MCF 10A (cell line): ENCODE measurements around the gene ATG2A. TPM values are rescaled to one million over a fixed set of nuclear protein-coding genes. Genes with fewer than 3 reads are reported as not detected.

ENCODE experiments used
- BruUV-seq: library from RNA; stranded (reverse); fragments of 400-500 nt; replicated peaks from 2 replicates; lab custom pipeline; 2021; lab: Mats Ljungman, UMichigan
- CTCF ChIA-PET: fragments of 300-600 bp; sonication (Branson Sonifier 250); formaldehyde crosslinking; extraction: SDS; loops from one replicate; lab custom pipeline; 2021; ENCODE audit warnings: antibody characterized with exemption, inconsistent platforms; lab: Yijun Ruan, JAX
- POLR2A ChIA-PET: fragments of 300-600, 350-650 bp; sonication (Branson Sonifier 250); formaldehyde crosslinking; extraction: SDS; loops from one replicate; lab custom pipeline; 2020; ENCODE audit warnings: antibody characterized with exemption, inconsistent platforms; lab: Yijun Ruan, JAX
- DNase-seq: peaks from one replicate; pipeline ENCODE4 v3.0.0-alpha.2; 2018; ENCODE audit not compliant: unreplicated experiment
- H3K27ac Mint-ChIP-seq: one replicate; pipeline ENCODE4 v1.8.0; 2022; ENCODE audit warnings: mild to moderate bottlenecking, low read depth, mixed read lengths; ENCODE audit not compliant: unreplicated experiment
- H3K27me3 Mint-ChIP-seq: one replicate; pipeline ENCODE4 v1.8.0; 2022; ENCODE audit warnings: mixed read lengths; ENCODE audit not compliant: insufficient read depth, unreplicated experiment
- H3K36me3 Mint-ChIP-seq: one replicate; pipeline ENCODE4 v1.8.0; 2022; ENCODE audit warnings: mild to moderate bottlenecking, moderate library complexity, mixed read lengths; ENCODE audit not compliant: insufficient read depth, unreplicated experiment
- H3K4me1 Mint-ChIP-seq: one replicate; pipeline ENCODE4 v1.8.0; 2022; ENCODE audit warnings: mixed read lengths; ENCODE audit not compliant: insufficient read depth, unreplicated experiment
- H3K4me3 Mint-ChIP-seq: one replicate; pipeline ENCODE4 v1.8.0; 2022; ENCODE audit warnings: mild to moderate bottlenecking, moderate library complexity, mixed read lengths; ENCODE audit not compliant: unreplicated experiment
- H3K9me3 Mint-ChIP-seq: one replicate; pipeline ENCODE4 v1.8.0; 2022; ENCODE audit warnings: mixed read lengths; ENCODE audit not compliant: unreplicated experiment
- CTCF ChIP-seq: fragments of 200-600 bp; IDR thresholded peaks from one replicate; pipeline ENCODE4 v1.8.0; 2022; ENCODE audit warnings: antibody characterized with exemption, mild to moderate bottlenecking; ENCODE audit not compliant: unreplicated experiment
- intact Hi-C: fragments of 100-400 bp; cut with micrococcal nuclease; formaldehyde crosslinking; loops from 2 replicates; pipeline ENCODE4 v1.14.1; 2022
- total RNA-seq: library from RNA; stranded (reverse); gene quantifications from 2 replicates; pipeline ENCODE4 v1.2.3, GENCODE V29; 2022

The ATG2A gene
- total RNA-seq, 1 experiment from 2014 or later: 28.7 TPM

- CTCF ChIA-PET: interaction anchor here (0.5 to 19.1 kb wide), 9 partner anchors 9 to 229 kb away, joined by 3 to 286 read pairs (median 4); partner anchors contain the start of gene CDC42BPG
Observed at GRCh38 chr11:64888729-64889511, 28.1 kb downstream of the ATG2A start.

GRCh38 chr11:64888406-64888728, 28.6 kb downstream of the ATG2A start:
- no peaks in the 10 kb centered on the region for H3K9me3 Mint-ChIP-seq
- peaks cover 10% of the 10 kb centered on the region for H3K4me1 Mint-ChIP-seq
- BruUV-seq: no TSS peak
- H3K36me3 Mint-ChIP-seq: no peaks in the 10 kb centered on the region
- H3K27me3 Mint-ChIP-seq: no peaks in the 10 kb centered on the region
- ChIA-PET POLR2A (interaction anchor here (1.0 to 2.2 kb wide), 4 partner anchors 13 to 109 kb away, joined by 3 to 5 read pairs (median 4); no protein-coding TSS in a partner anchor), CTCF (interaction anchor here (0.5 to 19.1 kb wide), 15 partner anchors 9 to 401 kb away, joined by 3 to 286 read pairs (median 4); partner anchors contain the start of gene CDC42BPG)
- DNase-seq: no peak
- H3K27ac Mint-ChIP-seq: no peak overlapping the region
- intact Hi-C loops: no loop called here
- no peak overlapping the region for H3K4me3 Mint-ChIP-seq
- no peak for TF ChIP-seq CTCF

More at GRCh38 chr11:64888729-64889511, 28.1 kb downstream of the ATG2A start:
- no peak overlapping the region for H3K4me3 Mint-ChIP-seq
- no peak for TF ChIP-seq CTCF
- no peaks in the 10 kb centered on the region for H3K27me3 Mint-ChIP-seq
- H3K4me1 Mint-ChIP-seq: peaks cover 10% of the 10 kb centered on the region
- BruUV-seq: no TSS peak
- H3K36me3 Mint-ChIP-seq: no peaks in the 10 kb centered on the region
- H3K27ac Mint-ChIP-seq: no peak overlapping the region
- POLR2A ChIA-PET: interaction anchor here (0.6 to 2.2 kb wide), 2 partner anchors 24 to 40 kb away, joined by 3 to 5 read pairs; no protein-coding TSS in a partner anchor
- DNase-seq: no peak
- no peaks in the 10 kb centered on the region for H3K9me3 Mint-ChIP-seq
- intact Hi-C loops: no loop called here

- H3K9me3 Mint-ChIP-seq: no peaks in the 10 kb centered on the region
- ChIA-PET CTCF (interaction anchor here (0.5 to 19.1 kb wide), 18 partner anchors 8 to 437 kb away, joined by 3 to 286 read pairs (median 4); partner anchors contain the start of gene CDC42BPG), POLR2A (interaction anchor here (1.0 to 2.5 kb wide), 5 partner anchors 12 to 109 kb away, joined by 3 to 9 read pairs (median 5); no protein-coding TSS in a partner anchor)
- peak; percentile 93 for TF ChIP-seq CTCF
- H3K4me3 Mint-ChIP-seq: no peak overlapping the region
- no TSS peak for BruUV-seq
- DNase-seq: peak; percentile 60
- H3K4me1 Mint-ChIP-seq: peaks cover 10% of the 10 kb centered on the region
- intact Hi-C loops: no loop called here
- H3K27ac Mint-ChIP-seq: no peak overlapping the region
- H3K27me3 Mint-ChIP-seq: no peaks in the 10 kb centered on the region
- H3K36me3 Mint-ChIP-seq: no peaks in the 10 kb centered on the region
Observed at GRCh38 chr11:64887757-64888405, 29.1 kb downstream of the ATG2A start.
